Measurements from ENCODE around the gene ANK3. TPM values are rescaled to one million over a fixed set of nuclear protein-coding genes. Genes with fewer than 3 reads are reported as not detected.
A peak's percentile ranks its signal among the peaks of the same experiment; 100 is the strongest.

Gene ANK3
- total RNA-seq, 2 donors from 2014 or later: 55.4 to 126 TPM

DNA sequence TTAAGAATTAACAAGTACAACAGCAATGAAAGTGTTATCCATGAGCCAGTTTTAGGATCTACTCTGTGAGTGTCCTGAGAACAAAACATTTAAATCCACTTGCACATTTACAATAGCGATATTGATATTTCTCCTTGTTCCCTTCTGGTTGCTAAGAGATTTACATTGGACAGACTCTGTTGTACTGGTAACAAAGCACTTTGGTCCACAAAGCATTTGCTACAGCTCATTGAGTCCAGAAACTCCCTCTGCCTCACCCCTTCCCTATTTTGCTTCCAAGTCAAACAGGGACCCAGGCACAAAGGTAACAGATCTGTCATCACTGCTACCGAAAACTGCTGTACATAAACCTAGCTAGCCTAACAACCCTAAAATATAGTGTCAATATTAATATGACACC lies 2.1 kb downstream of the ANK3 start:
- no peak for DNase-seq (ENCODE audit: low spot score)

DNA sequence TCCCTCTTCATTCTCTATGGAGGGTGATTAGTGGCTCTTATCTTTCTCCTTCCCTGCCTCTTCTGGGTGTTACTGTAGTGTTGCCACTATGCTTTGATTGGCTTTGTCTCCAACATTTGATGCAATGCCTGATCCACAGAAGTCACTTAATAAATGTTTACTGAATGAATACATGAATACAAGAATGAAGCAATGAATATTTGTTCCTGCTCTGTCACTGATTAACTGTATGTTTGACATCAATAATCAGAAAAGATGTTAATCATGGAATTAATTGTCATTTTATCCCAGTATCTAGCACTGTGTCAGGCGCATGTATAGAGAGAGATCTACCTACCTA lies 4.3 kb downstream of the ANK3 start:
- Histone ChIP-seq H3K27me3 (replicated peaks; ENCODE audit: insufficient read depth) (no peaks in the 10 kb centered on the region), H3K4me3 (no peak overlapping the region), H3K4me1 (ENCODE audit: control insufficient read depth in 1 of 2, low read depth in 2 of 2) (peaks cover 9 to 12% of the 10 kb centered on the region in 2 donors), H3K36me3 (no peaks in the 10 kb centered on the region), H3K9me3 (no peaks in the 10 kb centered on the region), H3K27ac (no peak overlapping the region)
- ATAC-seq (ENCODE audit: insufficient number of reproducible peaks, low FRiP score, low read depth): no peak
- TF ChIP-seq, protein P1, sequence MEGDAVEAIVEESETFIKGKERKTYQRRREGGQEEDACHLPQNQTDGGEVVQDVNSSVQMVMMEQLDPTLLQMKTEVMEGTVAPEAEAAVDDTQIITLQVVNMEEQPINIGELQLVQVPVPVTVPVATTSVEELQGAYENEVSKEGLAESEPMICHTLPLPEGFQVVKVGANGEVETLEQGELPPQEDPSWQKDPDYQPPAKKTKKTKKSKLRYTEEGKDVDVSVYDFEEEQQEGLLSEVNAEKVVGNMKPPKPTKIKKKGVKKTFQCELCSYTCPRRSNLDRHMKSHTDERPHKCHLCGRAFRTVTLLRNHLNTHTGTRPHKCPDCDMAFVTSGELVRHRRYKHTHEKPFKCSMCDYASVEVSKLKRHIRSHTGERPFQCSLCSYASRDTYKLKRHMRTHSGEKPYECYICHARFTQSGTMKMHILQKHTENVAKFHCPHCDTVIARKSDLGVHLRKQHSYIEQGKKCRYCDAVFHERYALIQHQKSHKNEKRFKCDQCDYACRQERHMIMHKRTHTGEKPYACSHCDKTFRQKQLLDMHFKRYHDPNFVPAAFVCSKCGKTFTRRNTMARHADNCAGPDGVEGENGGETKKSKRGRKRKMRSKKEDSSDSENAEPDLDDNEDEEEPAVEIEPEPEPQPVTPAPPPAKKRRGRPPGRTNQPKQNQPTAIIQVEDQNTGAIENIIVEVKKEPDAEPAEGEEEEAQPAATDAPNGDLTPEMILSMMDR (IDR thresholded peaks at IDR 0.05): no peak
- DNase-seq (ENCODE audit: low spot score): no peak

More for the DNA sequence above, 2.1 kb downstream of the ANK3 start:
- no peak overlapping the region for H3K4me3 ChIP-seq
- TF ChIP-seq, protein P1 (IDR thresholded peaks at IDR 0.05): no peak
- no peaks in the 10 kb centered on the region for H3K27me3 ChIP-seq (replicated peaks; ENCODE audit: insufficient read depth)
- H3K4me1 ChIP-seq (ENCODE audit: control insufficient read depth in 1 of 2, low read depth in 2 of 2): peaks cover 9 to 12% of the 10 kb centered on the region in 2 donors
- H3K9me3 ChIP-seq: no peaks in the 10 kb centered on the region
- no peak overlapping the region for H3K27ac ChIP-seq
- no peaks in the 10 kb centered on the region for H3K36me3 ChIP-seq
- no peak for ATAC-seq (ENCODE audit: insufficient number of reproducible peaks, low FRiP score, low read depth)

DNA sequence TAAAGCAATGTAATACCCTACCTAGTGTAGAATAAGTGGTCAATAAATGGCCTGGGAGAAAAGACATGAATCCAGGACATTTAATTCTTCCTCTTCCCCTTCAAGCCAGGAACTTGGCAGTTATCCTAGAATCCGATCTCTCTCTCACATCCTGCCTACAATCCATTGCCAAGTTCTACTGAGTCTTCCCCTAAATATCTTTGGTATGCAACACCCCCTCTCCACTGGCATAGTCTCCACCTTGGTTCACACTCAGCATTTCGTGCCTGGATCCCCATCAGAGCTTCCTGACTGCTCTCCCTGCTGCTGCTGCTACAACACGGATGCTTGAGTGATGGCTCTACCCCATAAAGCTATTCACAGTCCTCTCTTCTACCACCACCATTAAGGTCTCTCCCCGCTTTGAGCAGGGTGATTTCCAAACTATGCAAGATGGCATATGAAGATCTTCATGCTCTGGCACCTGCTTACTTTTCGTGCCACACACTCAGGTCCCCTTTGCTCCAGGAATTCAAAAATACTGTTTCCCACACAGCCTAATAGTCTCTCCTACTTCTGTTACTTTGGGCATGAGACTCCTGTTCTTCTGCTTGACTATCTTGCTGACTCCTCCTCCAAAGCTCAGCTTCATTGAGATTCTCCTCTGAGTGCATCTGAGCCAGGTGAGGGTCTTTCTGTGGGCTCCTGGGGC lies 4.8 kb downstream of the ANK3 start:
- TF ChIP-seq, protein P1 (IDR thresholded peaks at IDR 0.05): no peak
- DNase-seq (ENCODE audit: low spot score) (no peak), ATAC-seq (ENCODE audit: insufficient number of reproducible peaks, low FRiP score, low read depth) (peak; percentile 59)
- no peaks in the 10 kb centered on the region for H3K27me3 ChIP-seq (replicated peaks; ENCODE audit: insufficient read depth)
- no peaks in the 10 kb centered on the region for H3K36me3 ChIP-seq
- H3K27ac ChIP-seq: no peak overlapping the region
- no peak overlapping the region for H3K4me3 ChIP-seq
- H3K9me3 ChIP-seq: no peaks in the 10 kb centered on the region
- peaks cover 9 to 12% of the 10 kb centered on the region in 2 donors for H3K4me1 ChIP-seq (ENCODE audit: control insufficient read depth in 1 of 2, low read depth in 2 of 2)

DNA sequence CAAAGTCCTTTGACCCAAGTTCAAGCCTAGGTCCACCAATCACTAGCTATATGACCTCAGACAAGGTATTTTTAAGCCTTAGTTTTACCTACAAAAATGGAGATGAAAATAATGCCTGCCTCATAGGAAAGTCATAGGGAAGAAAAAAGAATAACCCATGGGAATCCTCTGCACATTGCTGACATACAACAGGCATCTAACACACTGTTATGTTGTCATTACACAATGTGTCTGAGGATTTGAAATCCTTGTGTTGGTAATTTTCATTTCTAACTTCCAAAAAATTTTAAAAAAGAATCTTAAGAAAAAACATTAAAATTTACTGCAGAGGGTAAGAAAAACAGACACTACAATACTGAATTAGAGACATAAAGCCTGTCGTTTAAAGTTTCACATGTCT lies 5.7 kb downstream of the ANK3 start:
- H3K27ac ChIP-seq: no peak overlapping the region

DNA sequence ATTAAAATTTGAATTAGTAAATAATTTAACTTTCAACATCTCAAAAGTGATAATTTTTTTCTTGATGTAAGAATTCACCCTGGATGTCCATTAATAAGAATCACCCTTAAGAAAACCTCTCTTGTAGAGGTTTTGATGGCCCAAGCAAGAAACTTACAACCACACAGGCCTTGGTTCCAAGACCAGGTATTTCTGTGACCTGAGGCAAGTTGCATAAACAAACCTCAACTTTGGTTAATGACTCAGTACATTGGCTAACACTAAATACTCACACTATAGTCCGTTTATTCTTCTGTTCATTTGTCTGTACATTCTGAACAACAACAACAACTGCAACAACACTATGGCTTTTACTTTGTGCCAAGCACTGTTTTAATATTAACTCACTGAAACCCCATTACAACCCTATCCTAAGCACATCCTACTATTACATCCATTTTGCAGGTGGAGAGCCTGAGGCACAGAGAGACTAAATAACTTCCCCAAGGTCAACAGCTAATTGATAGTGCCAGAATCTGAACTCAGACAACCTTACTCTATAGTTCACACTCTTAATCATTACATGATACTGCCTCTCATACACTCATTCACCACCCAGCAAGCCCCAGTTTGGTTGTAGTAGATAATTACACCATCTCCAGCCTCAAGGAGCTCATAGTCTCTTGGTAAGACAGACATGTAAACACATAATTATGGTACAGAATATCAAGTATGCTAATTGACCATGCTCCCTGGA lies 6.6 kb downstream of the ANK3 start:
- TF ChIP-seq, protein P1 (IDR thresholded peaks at IDR 0.05): no peak
- ATAC-seq (ENCODE audit: insufficient number of reproducible peaks, low FRiP score, low read depth) (no peak), DNase-seq (ENCODE audit: low spot score) (no peak)
- H3K4me3 ChIP-seq: no peak overlapping the region
- H3K27ac ChIP-seq: no peak overlapping the region
- H3K36me3 ChIP-seq: no peaks in the 10 kb centered on the region
- H3K9me3 ChIP-seq: no peaks in the 10 kb centered on the region
- H3K4me1 ChIP-seq (ENCODE audit: control insufficient read depth in 1 of 2, low read depth in 2 of 2): peaks cover 9 to 12% of the 10 kb centered on the region in 2 donors
- no peaks in the 10 kb centered on the region for H3K27me3 ChIP-seq (replicated peaks; ENCODE audit: insufficient read depth)

More for the DNA sequence above, 5.7 kb downstream of the ANK3 start:
- TF ChIP-seq, protein P1 (IDR thresholded peaks at IDR 0.05): no peak
- Histone ChIP-seq H3K9me3 (no peaks in the 10 kb centered on the region), H3K4me1 (ENCODE audit: control insufficient read depth in 1 of 2, low read depth in 2 of 2) (peaks cover 9 to 12% of the 10 kb centered on the region in 2 donors), H3K27me3 (replicated peaks; ENCODE audit: insufficient read depth) (no peaks in the 10 kb centered on the region), H3K36me3 (no peaks in the 10 kb centered on the region), H3K4me3 (no peak overlapping the region)
- DNase-seq (ENCODE audit: low spot score) (no peak), ATAC-seq (ENCODE audit: insufficient number of reproducible peaks, low FRiP score, low read depth) (no peak)

Data from thoracic aorta (tissue), 2 donors.